Naive thymus-derived CD8-positive, alpha-beta T cell (primary cell): ENCODE measurements around the gene STIM1. TPM values are rescaled to one million over a fixed set of nuclear protein-coding genes. Genes with fewer than 3 reads are reported as not detected.
A peak's percentile ranks its signal among the peaks of the same experiment; 100 is the strongest.
"Not testable (repeated sequence)": the region's sequence is repeated elsewhere in the genome, so short reads cannot be mapped to it uniquely, and the experiment has no call there.

Experiments used
- ATAC-seq, 2 donors: fragments of 150-1000 bp; cut with Tn5 transposase in 1 of 2; sonication (Bioruptor Pico), chemical (Tn5 transposase) in 1 of 2; 1 replicate in 1 of 2; 2 replicates in 1 of 2; pipeline ENCODE4 v1.10.0; 2021; ENCODE audit warnings: mild to moderate bottlenecking in 2 of 2, moderate library complexity in 2 of 2
- POLR2A ChIA-PET: fragments of 350-600 bp; sonication (Branson Sonifier 250); formaldehyde crosslinking; loops from one replicate; lab custom pipeline; 2021; ENCODE audit warnings: antibody characterized with exemption; lab: Charles Lee
- DNase-seq, 10 donors: peaks; one replicate each; pipeline versions ENCODE4 v3.0.0 to v3.0.0-alpha.2; 2020 to 2022
- H3K27ac Mint-ChIP-seq, 10 donors: one replicate each; pipeline ENCODE4 v1.8.0; 2020 to 2022; ENCODE audit warnings: mild to moderate bottlenecking in 10 of 10, mixed read lengths in 10 of 10, moderate library complexity in 4 of 10, inconsistent platforms in 1 of 10
- H3K27me3 Mint-ChIP-seq, 5 donors: one replicate each; pipeline ENCODE4 v1.8.0; 2021 to 2022; ENCODE audit warnings: mixed read lengths in 5 of 5
- H3K36me3 Mint-ChIP-seq, 3 donors: one replicate each; pipeline ENCODE4 v1.8.0; 2020 to 2022; ENCODE audit warnings: mixed read lengths in 3 of 3, mild to moderate bottlenecking in 2 of 3, inconsistent platforms in 1 of 3
- H3K4me1 Mint-ChIP-seq, 4 donors: one replicate each; pipeline ENCODE4 v1.8.0; 2021 to 2022; ENCODE audit warnings: mixed read lengths in 4 of 4
- H3K4me3 Mint-ChIP-seq, 10 donors: one replicate each; pipeline ENCODE4 v1.8.0; 2020 to 2022; ENCODE audit warnings: mild to moderate bottlenecking in 10 of 10, mixed read lengths in 10 of 10, moderate library complexity in 6 of 10, inconsistent platforms in 1 of 10
- H3K9me3 Mint-ChIP-seq, 9 donors: one replicate each; pipeline ENCODE4 v1.8.0; 2020 to 2022; ENCODE audit warnings: mixed read lengths in 9 of 9, mild to moderate bottlenecking in 3 of 9, inconsistent platforms in 1 of 9, moderate library complexity in 1 of 9
- polyA plus RNA-seq, 3 donors: library from polyadenylated mRNA; unstranded; fragments of 300-500 nt; fragmentation: Illumina TruSeq; gene quantifications; one replicate each; pipeline ENCODE4 v1.2.3, GENCODE V29; 2021
- total RNA-seq, 8 experiments: library from RNA in 2 of 8; stranded (reverse) in 2 of 8; gene quantifications; one replicate each; pipeline ENCODE4 v1.2.3 and lab custom pipeline; 2021 to 2026

Gene STIM1
- total and polyA plus RNA-seq, 5 experiments from 2014 or later = 33.4 to 101 (median 39.0) TPM

DNA sequence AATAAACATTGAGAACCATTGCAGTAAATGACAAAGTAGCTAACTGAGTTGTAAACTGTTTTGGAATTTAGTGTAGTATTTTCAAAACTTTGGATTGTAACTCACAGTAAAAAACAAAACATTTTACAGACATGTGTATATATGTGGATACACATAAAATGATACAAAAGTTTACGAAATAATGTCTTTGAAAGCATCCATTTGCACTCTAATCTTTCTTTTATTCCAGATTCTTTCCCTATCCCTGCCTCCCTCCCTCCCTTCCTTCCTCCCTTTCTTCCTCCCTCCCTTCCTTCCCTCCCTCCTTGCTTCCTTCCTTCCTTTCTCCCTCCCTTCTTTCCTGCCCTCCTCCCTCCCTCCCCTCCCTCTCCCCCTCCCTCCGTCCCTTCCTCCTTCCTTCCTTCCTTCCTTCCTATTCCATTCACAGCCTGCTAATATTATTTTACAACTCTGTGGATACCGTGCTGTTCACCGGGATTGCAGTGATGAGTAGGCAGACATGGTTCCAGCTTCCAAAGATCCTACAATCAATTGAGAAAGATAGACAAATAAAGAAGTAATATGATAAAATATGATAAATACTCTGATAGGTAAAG lies 242.7 kb downstream of the STIM1 start:
- H3K36me3 Mint-ChIP-seq = peaks cover 0 to 24% (median 10%) of the 10 kb centered on the region in 3 donors
- no peaks in the 10 kb centered on the region for H3K9me3 Mint-ChIP-seq
- H3K4me3 Mint-ChIP-seq = no peak overlapping the region
- no peaks in the 10 kb centered on the region for H3K27me3 Mint-ChIP-seq
- DNase-seq (no peak), ATAC-seq (no peak)
- no peak overlapping the region for H3K27ac Mint-ChIP-seq
- peaks cover 22 to 58% (median 51%) of the 10 kb centered on the region in 4 donors for H3K4me1 Mint-ChIP-seq
- POLR2A ChIA-PET = no interaction called here

DNA sequence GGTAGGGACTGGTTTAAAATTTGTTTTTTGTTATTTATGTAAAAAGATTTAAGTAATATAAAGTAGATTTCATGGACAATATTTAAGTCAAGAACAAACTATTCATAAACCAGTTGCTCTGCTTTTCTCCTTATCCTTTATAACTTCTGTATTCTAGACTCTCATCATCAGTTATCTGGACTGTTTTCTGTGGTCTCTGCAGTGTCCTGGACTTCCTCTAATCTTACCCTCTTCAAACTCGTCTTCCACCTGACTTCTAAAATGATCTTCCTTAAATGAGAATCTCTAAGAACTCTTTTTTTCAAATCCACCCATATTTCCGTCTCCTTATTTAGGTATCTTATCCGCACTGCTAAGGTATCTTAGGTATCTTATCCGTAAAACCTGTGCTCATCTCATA lies 247.2 kb downstream of the STIM1 start:
- peak overlapping the region in 3 of 10 donors; percentile 2 to 35 (median 6) for H3K27ac Mint-ChIP-seq
- no peaks in the 10 kb centered on the region for H3K27me3 Mint-ChIP-seq
- no peaks in the 10 kb centered on the region for H3K9me3 Mint-ChIP-seq
- ATAC-seq (no peak), DNase-seq (no peak)
- POLR2A ChIA-PET = interaction anchor here (0.7 kb wide), 1 partner anchor 477 kb away, joined by 3 read pairs; no protein-coding TSS in a partner anchor
- peaks cover 8 to 31% (median 17%) of the 10 kb centered on the region in 4 donors for H3K4me1 Mint-ChIP-seq
- H3K4me3 Mint-ChIP-seq = peak overlapping the region in 1 of 10 donors; percentile 0
- peaks cover 3 to 59% (median 27%) of the 10 kb centered on the region in 3 donors for H3K36me3 Mint-ChIP-seq

DNA sequence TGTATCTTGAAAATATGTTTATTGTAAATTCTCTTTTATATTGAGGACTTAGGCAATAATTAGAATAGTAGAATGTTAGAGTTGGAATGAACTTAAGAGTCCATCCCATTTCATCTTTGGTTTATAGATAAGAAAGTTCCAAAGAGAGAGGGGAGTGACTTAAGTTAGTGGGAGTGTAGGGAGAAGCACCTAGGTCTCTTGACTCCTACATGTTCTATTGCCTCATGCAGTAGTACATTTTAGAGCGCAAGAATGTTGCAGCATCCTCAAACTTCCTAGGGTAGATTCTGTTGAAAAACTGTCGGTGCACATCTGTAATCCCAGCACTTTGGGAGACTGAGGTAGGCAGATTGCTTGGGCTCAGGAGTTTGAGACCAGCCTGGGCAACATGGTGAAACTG lies 247.8 kb downstream of the STIM1 start:
- no peak overlapping the region for H3K4me3 Mint-ChIP-seq
- no peak for DNase-seq
- no peaks in the 10 kb centered on the region for H3K9me3 Mint-ChIP-seq
- H3K27me3 Mint-ChIP-seq = no peaks in the 10 kb centered on the region
- H3K36me3 Mint-ChIP-seq = peaks cover 4 to 64% (median 29%) of the 10 kb centered on the region in 3 donors
- H3K27ac Mint-ChIP-seq = peak overlapping the region in 2 of 10 donors; percentile 2 to 35
- POLR2A ChIA-PET = no interaction called here
- peaks cover 8 to 30% (median 15%) of the 10 kb centered on the region in 4 donors for H3K4me1 Mint-ChIP-seq
- ATAC-seq = no peak

DNA sequence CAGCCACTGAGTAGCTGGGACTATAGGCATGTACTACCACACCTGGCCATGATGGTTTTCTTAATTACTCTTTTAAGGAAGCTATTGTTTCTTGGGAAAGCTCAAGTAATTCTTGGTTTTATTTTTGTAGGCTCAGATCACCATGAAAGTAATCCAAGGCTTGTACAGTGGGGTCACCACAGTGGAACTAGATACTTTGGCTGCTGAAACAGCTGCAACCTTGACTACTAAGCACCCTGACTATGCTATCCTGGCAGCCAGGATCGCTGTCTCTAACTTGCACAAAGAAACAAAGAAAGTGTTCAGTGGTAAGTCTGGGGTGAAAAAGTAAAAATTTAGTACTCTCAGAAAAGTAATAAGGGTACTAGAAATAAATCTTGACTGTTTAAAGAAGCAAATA lies 250.5 kb downstream of the STIM1 start:
- Mint-ChIP-seq H3K9me3 (no peaks in the 10 kb centered on the region), H3K27me3 (no peaks in the 10 kb centered on the region), H3K4me3 (no peak overlapping the region), H3K36me3 (peaks cover 4 to 76% (median 39%) of the 10 kb centered on the region in 3 donors), H3K4me1 (peaks cover 0 to 9% (median 1%) of the 10 kb centered on the region in 4 donors), H3K27ac (no peak overlapping the region)
- POLR2A ChIA-PET = no interaction called here
- ATAC-seq = no peak
- DNase-seq = no peak

DNA sequence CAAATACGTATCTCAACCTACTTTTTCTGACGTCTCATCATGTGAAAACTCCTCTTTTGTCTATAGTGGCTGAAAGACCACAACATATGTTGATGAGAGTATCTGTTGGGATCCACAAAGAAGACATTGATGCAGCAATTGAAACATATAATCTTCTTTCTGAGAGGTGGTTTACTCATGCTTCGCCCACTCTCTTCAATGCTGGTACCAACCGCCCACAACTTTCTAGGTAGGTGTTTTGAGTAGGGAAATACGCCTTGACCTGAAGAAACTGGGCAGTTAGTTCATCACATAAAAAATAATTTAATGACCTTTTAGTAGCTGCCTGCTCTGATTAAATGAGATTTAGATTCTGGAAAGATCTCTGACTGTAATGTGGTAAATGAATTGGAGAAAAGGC lies 256.4 kb downstream of the STIM1 start:
- Mint-ChIP-seq H3K36me3 (peaks cover 9 to 80% (median 46%) of the 10 kb centered on the region in 3 donors), H3K27ac (peak overlapping the region in 2 of 10 donors; percentile 20 to 66), H3K9me3 (no peaks in the 10 kb centered on the region), H3K4me3 (no peak overlapping the region), H3K27me3 (no peaks in the 10 kb centered on the region), H3K4me1 (peaks cover 0 to 3% (median 0%) of the 10 kb centered on the region in 4 donors)
- ATAC-seq (no peak), DNase-seq (no peak)
- POLR2A ChIA-PET = no interaction called here

DNA sequence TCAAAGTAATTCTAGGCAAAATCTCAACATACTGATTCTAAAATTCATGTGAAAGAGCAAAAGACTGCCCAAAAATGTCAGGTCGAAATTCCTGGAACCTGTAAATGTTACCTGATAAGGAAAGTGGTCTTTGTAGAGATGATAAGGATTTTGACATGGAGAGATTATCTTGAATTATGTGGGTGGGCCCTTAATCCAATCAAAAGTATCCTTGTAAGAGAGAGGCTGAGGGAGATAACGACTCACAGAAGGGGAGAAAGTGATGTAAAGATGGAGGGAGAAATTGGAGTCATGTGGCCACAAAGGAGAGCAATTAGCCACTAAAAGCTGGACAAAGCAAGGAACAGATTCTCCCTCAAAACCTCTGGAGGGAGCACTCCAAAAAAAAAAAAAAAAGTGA lies 259.7 kb downstream of the STIM1 start:
- no peaks in the 10 kb centered on the region for H3K9me3 Mint-ChIP-seq
- no peak overlapping the region for H3K4me3 Mint-ChIP-seq
- ATAC-seq (no peak), DNase-seq (no peak)
- POLR2A ChIA-PET = interaction anchor here (0.7 kb wide), 1 partner anchor 48 kb away, joined by 3 read pairs; no protein-coding TSS in a partner anchor
- no peaks in the 10 kb centered on the region for H3K27me3 Mint-ChIP-seq
- no peak overlapping the region for H3K27ac Mint-ChIP-seq
- peaks cover 0 to 3% (median 1%) of the 10 kb centered on the region in 4 donors for H3K4me1 Mint-ChIP-seq
- peaks cover 4 to 83% (median 31%) of the 10 kb centered on the region in 3 donors for H3K36me3 Mint-ChIP-seq

DNA sequence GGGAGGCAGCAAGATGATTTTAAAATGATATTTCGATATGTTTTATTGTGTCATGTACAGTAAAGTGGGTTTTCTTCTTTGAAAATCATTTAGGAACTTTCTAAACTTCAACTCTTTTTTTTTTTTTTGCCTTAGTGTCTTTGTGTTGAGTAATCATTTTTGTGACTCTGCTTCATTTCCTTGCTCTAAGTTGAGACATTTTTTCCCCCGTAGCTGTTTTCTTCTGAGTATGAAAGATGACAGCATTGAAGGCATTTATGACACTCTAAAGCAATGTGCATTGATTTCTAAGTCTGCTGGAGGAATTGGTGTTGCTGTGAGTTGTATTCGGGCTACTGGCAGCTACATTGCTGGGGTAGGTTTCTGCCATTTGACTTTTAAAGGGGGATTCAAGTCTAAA lies 262.6 kb downstream of the STIM1 start:
- Mint-ChIP-seq H3K4me3 (no peak overlapping the region), H3K36me3 (peaks cover 9 to 87% (median 30%) of the 10 kb centered on the region in 3 donors), H3K27me3 (no peaks in the 10 kb centered on the region), H3K4me1 (peaks cover 0 to 3% (median 1%) of the 10 kb centered on the region in 4 donors), H3K9me3 (no peaks in the 10 kb centered on the region), H3K27ac (peak overlapping the region in 2 of 10 donors; percentile 7 to 31)
- POLR2A ChIA-PET = no interaction called here
- DNase-seq = no peak
- ATAC-seq = no peak

DNA sequence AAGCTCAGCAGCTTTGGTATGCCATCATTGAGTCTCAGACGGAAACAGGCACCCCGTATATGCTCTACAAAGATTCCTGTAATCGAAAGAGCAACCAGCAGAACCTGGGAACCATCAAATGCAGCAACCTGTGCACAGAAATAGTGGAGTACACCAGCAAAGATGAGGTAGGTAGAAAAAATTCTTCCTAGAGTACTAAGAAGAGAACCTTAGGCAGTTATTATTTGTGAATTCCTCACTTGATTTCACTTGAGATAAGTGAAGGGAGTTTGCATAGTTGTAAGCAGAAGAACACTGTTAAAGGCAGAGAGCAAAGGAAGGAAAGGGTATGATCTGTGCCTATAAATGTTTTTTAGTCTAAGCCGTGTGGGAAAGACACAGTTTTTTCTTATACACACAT lies 267.8 kb downstream of the STIM1 start:
- DNase-seq = no peak
- no peaks in the 10 kb centered on the region for H3K9me3 Mint-ChIP-seq
- H3K36me3 Mint-ChIP-seq = peaks cover 19 to 94% (median 53%) of the 10 kb centered on the region in 3 donors
- H3K4me3 Mint-ChIP-seq = no peak overlapping the region
- POLR2A ChIA-PET = no interaction called here
- no peaks in the 10 kb centered on the region for H3K27me3 Mint-ChIP-seq
- H3K27ac Mint-ChIP-seq = peak overlapping the region in 3 of 10 donors; percentile 1 to 50 (median 50)
- ATAC-seq = no peak
- peaks cover 0 to 5% (median 0%) of the 10 kb centered on the region in 4 donors for H3K4me1 Mint-ChIP-seq

DNA sequence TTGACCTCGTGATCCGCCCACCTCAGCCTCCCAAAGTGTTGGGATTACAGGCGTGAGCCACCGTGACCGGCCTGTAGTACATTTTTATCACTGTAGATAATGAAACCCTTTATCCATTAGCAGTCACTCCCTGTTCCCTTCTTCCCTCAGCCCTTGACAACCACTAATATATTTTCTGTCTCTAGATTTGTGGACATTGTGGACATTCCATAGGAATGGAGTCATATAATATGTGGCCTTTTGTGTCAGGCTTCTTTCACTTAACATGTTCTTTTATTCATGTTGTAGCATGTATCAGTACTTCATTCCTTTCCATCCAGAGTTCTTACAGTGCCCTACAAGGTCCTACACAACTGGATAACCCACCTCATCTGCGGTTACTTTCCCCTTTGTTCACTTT lies 269.7 kb downstream of the STIM1 start:
- DNase-seq (no peak), ATAC-seq (no peak)
- no peaks in the 10 kb centered on the region for H3K27me3 Mint-ChIP-seq
- H3K27ac Mint-ChIP-seq = peak overlapping the region in 4 of 10 donors; percentile 22 to 73 (median 46)
- no peaks in the 10 kb centered on the region for H3K9me3 Mint-ChIP-seq
- H3K4me3 Mint-ChIP-seq = no peak overlapping the region
- H3K36me3 Mint-ChIP-seq = peaks cover 19 to 91% (median 51%) of the 10 kb centered on the region in 3 donors
- POLR2A ChIA-PET = no interaction called here
- H3K4me1 Mint-ChIP-seq = peaks cover 0 to 5% (median 0%) of the 10 kb centered on the region in 4 donors

DNA sequence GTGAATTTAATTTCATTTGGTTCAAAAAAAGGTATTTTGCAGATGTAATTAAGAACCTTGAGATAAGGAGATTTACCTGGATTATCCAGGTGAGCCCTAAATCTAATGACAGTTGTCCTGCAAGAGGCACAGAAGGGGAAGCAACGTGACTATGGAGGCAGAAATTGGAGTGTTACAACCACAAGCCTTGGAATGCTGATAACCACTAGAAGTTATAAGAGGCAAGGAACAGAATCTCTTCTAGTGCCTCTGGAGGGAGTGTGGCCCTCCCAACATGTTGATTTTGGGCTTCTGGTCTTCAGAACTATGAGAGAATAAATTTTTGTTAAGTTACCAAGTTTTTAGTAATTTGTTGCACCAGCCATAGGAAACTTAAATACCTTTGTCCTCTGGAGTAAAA lies 271.9 kb downstream of the STIM1 start:
- POLR2A ChIA-PET = no interaction called here
- H3K27ac Mint-ChIP-seq = peak overlapping the region in 1 of 10 donors; percentile 22

DNA sequence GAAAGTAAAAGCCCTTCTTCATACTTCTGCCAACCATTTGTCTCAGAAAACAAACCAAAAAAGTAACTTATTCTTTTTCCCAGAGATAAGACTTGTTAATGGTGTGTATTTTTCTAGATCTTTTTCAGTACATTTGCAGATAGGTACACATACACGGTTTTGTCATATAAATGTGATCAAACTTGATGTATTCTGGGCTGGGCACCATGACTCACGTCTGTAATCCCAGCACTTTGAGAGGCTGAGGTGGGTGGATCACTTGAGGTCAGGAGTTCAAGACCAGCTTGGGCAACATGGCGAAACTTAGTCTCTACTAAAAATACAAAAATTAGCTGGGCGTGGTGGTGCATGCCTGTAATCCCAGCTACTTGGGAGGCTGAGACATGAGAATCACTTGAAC lies 274.8 kb downstream of the STIM1 start:
- H3K27ac Mint-ChIP-seq, H3K9me3 Mint-ChIP-seq, ATAC-seq, DNase-seq, H3K27me3 Mint-ChIP-seq, H3K4me1 Mint-ChIP-seq, H3K4me3 Mint-ChIP-seq, POLR2A ChIA-PET: not testable (repeated sequence)
- H3K36me3 Mint-ChIP-seq = peaks cover 14 to 87% (median 52%) of the 10 kb centered on the region in 3 donors

More for the DNA sequence above, 271.9 kb downstream of the STIM1 start:
- Mint-ChIP-seq H3K9me3 (no peaks in the 10 kb centered on the region), H3K27me3 (no peaks in the 10 kb centered on the region), H3K4me1 (peaks cover 0 to 5% (median 0%) of the 10 kb centered on the region in 4 donors), H3K4me3 (no peak overlapping the region), H3K36me3 (peaks cover 11 to 91% (median 51%) of the 10 kb centered on the region in 3 donors)
- no peak for DNase-seq
- ATAC-seq = no peak

DNA sequence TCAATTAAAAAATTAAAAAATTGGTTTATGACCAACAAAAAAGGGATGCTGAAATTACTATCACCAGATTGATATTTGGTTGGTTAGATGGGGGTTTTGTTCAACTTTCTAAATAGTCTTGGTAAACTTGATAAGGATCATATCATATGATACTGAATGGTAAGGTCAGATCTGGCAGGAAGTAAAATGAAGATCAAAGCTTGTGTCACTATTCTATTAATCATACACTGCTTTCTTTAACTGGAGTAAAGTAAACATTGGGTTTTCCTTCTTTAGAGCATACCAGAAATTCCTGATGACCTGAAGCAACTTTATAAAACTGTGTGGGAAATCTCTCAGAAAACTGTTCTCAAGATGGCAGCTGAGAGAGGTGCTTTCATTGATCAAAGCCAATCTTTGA lies 279.3 kb downstream of the STIM1 start:
- Mint-ChIP-seq H3K36me3 (peaks cover 24 to 74% (median 63%) of the 10 kb centered on the region in 3 donors), H3K9me3 (peaks cover 1 to 18% (median 12%) of the 10 kb centered on the region in 9 donors), H3K4me1 (peaks cover 0 to 2% (median 0%) of the 10 kb centered on the region in 4 donors), H3K27ac (peak overlapping the region in 1 of 10 donors; percentile 56), H3K27me3 (no peaks in the 10 kb centered on the region), H3K4me3 (no peak overlapping the region)
- ATAC-seq (no peak), DNase-seq (no peak)
- POLR2A ChIA-PET = no interaction called here

DNA sequence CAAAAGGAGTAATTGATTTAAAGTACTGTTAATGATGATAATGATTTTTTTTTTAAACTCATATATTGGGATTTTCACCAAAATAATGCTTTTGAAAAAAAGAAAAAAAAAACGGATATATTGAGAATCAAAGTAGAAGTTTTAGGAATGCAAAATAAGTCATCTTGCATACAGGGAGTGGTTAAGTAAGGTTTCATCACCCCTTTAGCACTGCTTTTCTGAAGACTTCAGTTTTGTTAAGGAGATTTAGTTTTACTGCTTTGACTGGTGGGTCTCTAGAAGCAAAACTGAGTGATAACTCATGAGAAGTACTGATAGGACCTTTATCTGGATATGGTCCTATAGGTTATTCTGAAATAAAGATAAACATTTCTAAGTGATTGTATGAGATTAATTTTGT lies 283.0 kb downstream of the STIM1 start:
- no peak overlapping the region for H3K4me3 Mint-ChIP-seq
- H3K36me3 Mint-ChIP-seq = peaks cover 45 to 76% (median 68%) of the 10 kb centered on the region in 3 donors
- H3K4me1 Mint-ChIP-seq = peaks cover 0 to 2% (median 0%) of the 10 kb centered on the region in 4 donors
- POLR2A ChIA-PET = no interaction called here
- ATAC-seq = no peak
- peaks cover 3 to 36% (median 25%) of the 10 kb centered on the region in 9 donors for H3K9me3 Mint-ChIP-seq
- H3K27me3 Mint-ChIP-seq = no peaks in the 10 kb centered on the region
- no peak overlapping the region for H3K27ac Mint-ChIP-seq
- no peak for DNase-seq
